ENCODE results near the gene AGT. TPM values are rescaled to one million over a fixed set of nuclear protein-coding genes. Genes with fewer than 3 reads are reported as not detected.

Gene AGT
- polyA plus RNA-seq, 1 donor (not counting 4 experiments of a cell fraction or from before 2014, with no cell fraction given): not detected

DNA sequence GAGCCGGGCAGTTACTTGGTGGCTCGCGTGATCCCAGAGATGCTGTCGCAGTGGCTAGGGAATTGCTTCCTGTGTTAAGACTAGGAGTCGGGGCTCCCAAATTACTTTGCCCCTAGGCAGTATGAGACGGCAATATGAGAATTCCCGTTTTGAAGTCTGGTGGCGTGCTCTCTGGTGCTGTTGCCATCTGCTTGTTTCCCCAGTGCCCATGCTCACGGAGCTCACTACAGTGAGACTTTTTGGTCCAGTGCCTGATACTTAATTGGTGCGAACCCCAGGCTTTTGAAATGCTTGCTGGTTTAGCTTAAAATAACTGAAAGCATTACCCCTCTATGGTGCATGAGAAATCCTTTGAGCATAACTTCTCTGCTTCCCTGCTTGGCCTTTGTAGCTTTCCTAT is 22.3 kb downstream of the AGT start:
- Histone ChIP-seq H3K27me3 (ENCODE audit: control insufficient read depth, extremely low read depth, insufficient read depth, low read length) (no peaks in the 10 kb centered on the region), H3K9me1 (ENCODE audit: control insufficient read depth, extremely low read depth, insufficient read depth, low read length) (no peaks in the 10 kb centered on the region), H4K20me1 (ENCODE audit: control insufficient read depth, extremely low read depth, insufficient read depth, low read length) (no peaks in the 10 kb centered on the region), H3K4me2 (ENCODE audit: control insufficient read depth, extremely low read depth, insufficient read depth, low read depth, low read length) (no peak overlapping the region), H3K79me2 (ENCODE audit: control insufficient read depth, insufficient read depth, low read length) (no peaks in the 10 kb centered on the region), H3K9ac (ENCODE audit: control insufficient read depth, extremely low read depth, insufficient read depth, low read length) (no peak overlapping the region), H3K4me3 (ENCODE audit: control insufficient read depth in 2 of 3, extremely low read depth in 1 of 3, insufficient read depth in 2 of 3, low read depth in 1 of 3, low read length in 3 of 3) (no peak overlapping the region), H3K9me3 (ENCODE audit: control insufficient read depth, low read depth, low read length) (no peaks in the 10 kb centered on the region), H3K36me3 (ENCODE audit: control insufficient read depth in 2 of 2, extremely low read depth in 1 of 2, insufficient read depth in 2 of 2, low read length in 2 of 2) (peaks cover 23 to 24% of the 10 kb centered on the region in 2 experiments), H3K27ac (ENCODE audit: control insufficient read depth, insufficient read depth, low read length) (no peak overlapping the region), H3K4me1 (ENCODE audit: control insufficient read depth, extremely low read depth, insufficient read depth, low read length) (no peaks in the 10 kb centered on the region), H2AFZ (ENCODE audit: control insufficient read depth, low read length) (no peak overlapping the region)
- dilution Hi-C loops (cut with MboI; ENCODE audit: extremely low pct_ligation_motif_present, low sequenced_read_pairs): no loop called here
- FAIRE-seq: no peak
- DNase-seq (ENCODE audit: low read depth, low spot score): no peak
- TF ChIP-seq EZH2 (IDR thresholded peaks at IDR 0.05; ENCODE audit: low read length) (no peak), CTCF (optimal IDR thresholded peaks at IDR 0.05 in 1 of 3, IDR thresholded peaks at IDR 0.05 in 1 of 3, conservative IDR thresholded peaks at IDR 0.05 in 1 of 3; ENCODE audit: extremely low read depth in 1 of 3, insufficient read depth in 2 of 3, low read length in 3 of 3) (no peak)

DNA sequence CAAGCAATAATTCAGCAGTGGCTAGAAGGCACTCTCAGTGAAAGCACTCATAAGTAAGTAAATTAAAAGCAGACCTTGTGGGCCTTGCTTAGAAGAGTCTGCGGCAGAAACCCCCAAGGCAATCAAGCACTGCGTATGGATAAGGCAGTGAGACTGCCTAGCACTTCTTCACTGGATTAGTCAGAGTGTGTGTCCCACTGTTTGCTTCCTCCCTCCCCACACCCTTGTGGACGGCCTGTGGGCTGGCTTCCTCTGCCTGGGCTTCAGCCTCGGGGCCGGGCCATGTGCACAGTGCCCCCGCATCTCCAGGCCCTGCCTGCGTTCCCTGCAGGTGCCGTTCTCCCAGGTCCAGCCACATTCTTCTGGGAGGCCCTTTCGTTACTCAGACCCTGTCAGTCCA is 23.8 kb downstream of the AGT start:
- H3K9me3 ChIP-seq (ENCODE audit: control insufficient read depth, low read depth, low read length): no peaks in the 10 kb centered on the region
- no peaks in the 10 kb centered on the region for H3K27me3 ChIP-seq (ENCODE audit: control insufficient read depth, extremely low read depth, insufficient read depth, low read length)
- dilution Hi-C loops (cut with MboI; ENCODE audit: extremely low pct_ligation_motif_present, low sequenced_read_pairs): no loop called here
- FAIRE-seq (no peak), DNase-seq (ENCODE audit: low read depth, low spot score) (no peak)
- no peak overlapping the region for H3K4me3 ChIP-seq (ENCODE audit: control insufficient read depth in 2 of 3, extremely low read depth in 1 of 3, insufficient read depth in 2 of 3, low read depth in 1 of 3, low read length in 3 of 3)
- H3K9ac ChIP-seq (ENCODE audit: control insufficient read depth, extremely low read depth, insufficient read depth, low read length): no peak overlapping the region
- H3K4me1 ChIP-seq (ENCODE audit: control insufficient read depth, extremely low read depth, insufficient read depth, low read length): no peaks in the 10 kb centered on the region
- H3K79me2 ChIP-seq (ENCODE audit: control insufficient read depth, insufficient read depth, low read length): no peaks in the 10 kb centered on the region
- peaks cover 26 to 30% of the 10 kb centered on the region in 2 experiments for H3K36me3 ChIP-seq (ENCODE audit: control insufficient read depth in 2 of 2, extremely low read depth in 1 of 2, insufficient read depth in 2 of 2, low read length in 2 of 2)
- no peak overlapping the region for H3K4me2 ChIP-seq (ENCODE audit: control insufficient read depth, extremely low read depth, insufficient read depth, low read depth, low read length)
- no peak overlapping the region for H3K27ac ChIP-seq (ENCODE audit: control insufficient read depth, insufficient read depth, low read length)
- TF ChIP-seq CTCF (optimal IDR thresholded peaks at IDR 0.05 in 1 of 3, IDR thresholded peaks at IDR 0.05 in 1 of 3, conservative IDR thresholded peaks at IDR 0.05 in 1 of 3; ENCODE audit: extremely low read depth in 1 of 3, insufficient read depth in 2 of 3, low read length in 3 of 3) (no peak), EZH2 (IDR thresholded peaks at IDR 0.05; ENCODE audit: low read length) (no peak)
- H3K9me1 ChIP-seq (ENCODE audit: control insufficient read depth, extremely low read depth, insufficient read depth, low read length): no peaks in the 10 kb centered on the region
- no peak overlapping the region for H2AFZ ChIP-seq (ENCODE audit: control insufficient read depth, low read length)
- H4K20me1 ChIP-seq (ENCODE audit: control insufficient read depth, extremely low read depth, insufficient read depth, low read length): no peaks in the 10 kb centered on the region
